ENCODE results near the gene TMEM63B.

GRCh38 chr6:44105993-44106740, 21.2 kb upstream of the TMEM63B start:
- TF ChIP-seq OSR1 (CRISPR knock-in tag; IDR thresholded peaks at IDR 0.05) (no peak), PPARA (CRISPR knock-in tag; IDR thresholded peaks at IDR 0.05; ENCODE audit: borderline replicate concordance) (no peak)

All from SK-N-SH treated with all-trans-retinoic acid at 6 μM for 48 hours (cell line).